H1 (cell line): ENCODE data around the gene MDFIC. TPM values are rescaled to one million over a fixed set of nuclear protein-coding genes. Genes with fewer than 3 reads are reported as not detected.

ENCODE experiments used
- BCL11A ChIP-seq, 2 experiments: IDR thresholded peaks; one replicate each; pipeline ENCODE4 v1.6.1; 2011; ENCODE audit warnings: low read depth in 2 of 2, low read length in 2 of 2, mild to moderate bottlenecking in 2 of 2
- CBX5 ChIP-seq: fragments of 300-800, 300-1000 bp; sonication (generic); IDR thresholded peaks from 2 replicates; pipeline ENCODE4 v1.7.1; 2016; ENCODE audit warnings: antibody characterized with exemption, low read length, low read depth
- CEBPB ChIP-seq: IDR thresholded peaks from 2 replicates; pipeline ENCODE4 v1.6.1; 2012; ENCODE audit warnings: low read depth, low read length
- GABPA ChIP-seq: IDR thresholded peaks from 2 replicates; pipeline ENCODE4 v1.6.1; 2011; ENCODE audit warnings: mild to moderate bottlenecking, low read length, moderate library complexity, borderline replicate concordance; ENCODE audit not compliant: insufficient read depth
- NANOG ChIP-seq: IDR thresholded peaks from 2 replicates; pipeline ENCODE4 v1.6.1; 2011; ENCODE audit warnings: low read length, low read depth, mild to moderate bottlenecking, inconsistent platforms; ENCODE audit not compliant: insufficient read depth, poor library complexity, severe bottlenecking
- NRF1 ChIP-seq: IDR thresholded peaks from 2 replicates; pipeline ENCODE4 v1.6.1; 2011; ENCODE audit warnings: mild to moderate bottlenecking, low read depth, low read length, improper control_type of control experiment
- SIRT6 ChIP-seq: IDR thresholded peaks from one replicate; pipeline ENCODE4 v1.7.1; 2012; ENCODE audit warnings: low read length, inconsistent platforms
- polyA plus RNA-seq, 7 experiments: library from polyadenylated mRNA; depleted of rRNA in 3 of 7; stranded (reverse) in 5 of 7; unstranded in 2 of 7; fragments of >200 nt in 5 of 7; fragments of 200-250 nt in 2 of 7; gene quantifications; 1 replicate in 5 of 7; 2 replicates in 1 of 7; 4 replicates in 1 of 7; pipeline versions ENCODE4 v1.2.1 to v1.2.3, GENCODE V29; 2011 to 2013; ENCODE audit warnings: missing spikeins in 2 of 7, mixed read lengths in 2 of 7
- total RNA-seq: library from RNA; stranded (reverse); fragmentation: NEBNext Ultra II Directional; extraction: Animal tissue kit (Norgen Biotek cat#: 25700); gene quantifications from 2 replicates; pipeline ENCODE4 v1.2.1, GENCODE V29; 2021
- TF ChIP-seq, protein P1 (sequence below): fragments of 300-600 bp; sonication (generic); IDR thresholded peaks from 2 replicates; pipeline ENCODE4 v1.7.1; 2012; ENCODE audit warnings: low read length, moderate library complexity, mild to moderate bottlenecking, inconsistent platforms; ENCODE audit not compliant: insufficient replicate concordance

The MDFIC gene
- total and polyA plus RNA-seq, 2 of the 8 experiments (the other 6 are each of a cell fraction or from before 2014, with no cell fraction given) = 2.3 to 11.4 TPM

DNA sequence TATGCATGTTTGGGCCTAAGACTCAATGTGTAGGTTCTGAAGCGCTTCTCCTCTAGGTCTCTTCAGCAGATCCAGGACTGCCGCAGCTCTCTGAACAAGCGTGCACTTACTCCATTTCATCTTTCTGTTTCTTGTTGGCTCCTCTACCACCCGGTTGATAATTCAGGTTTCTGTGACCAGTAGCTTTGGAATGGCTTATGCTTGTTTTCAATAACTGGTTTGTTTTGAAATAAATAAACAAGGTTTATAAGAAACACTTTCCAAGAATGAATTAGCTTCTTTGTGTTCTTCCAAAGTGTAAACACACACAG is 1.5 kb downstream of the MDFIC start (continued):
- TF ChIP-seq, protein P1, sequence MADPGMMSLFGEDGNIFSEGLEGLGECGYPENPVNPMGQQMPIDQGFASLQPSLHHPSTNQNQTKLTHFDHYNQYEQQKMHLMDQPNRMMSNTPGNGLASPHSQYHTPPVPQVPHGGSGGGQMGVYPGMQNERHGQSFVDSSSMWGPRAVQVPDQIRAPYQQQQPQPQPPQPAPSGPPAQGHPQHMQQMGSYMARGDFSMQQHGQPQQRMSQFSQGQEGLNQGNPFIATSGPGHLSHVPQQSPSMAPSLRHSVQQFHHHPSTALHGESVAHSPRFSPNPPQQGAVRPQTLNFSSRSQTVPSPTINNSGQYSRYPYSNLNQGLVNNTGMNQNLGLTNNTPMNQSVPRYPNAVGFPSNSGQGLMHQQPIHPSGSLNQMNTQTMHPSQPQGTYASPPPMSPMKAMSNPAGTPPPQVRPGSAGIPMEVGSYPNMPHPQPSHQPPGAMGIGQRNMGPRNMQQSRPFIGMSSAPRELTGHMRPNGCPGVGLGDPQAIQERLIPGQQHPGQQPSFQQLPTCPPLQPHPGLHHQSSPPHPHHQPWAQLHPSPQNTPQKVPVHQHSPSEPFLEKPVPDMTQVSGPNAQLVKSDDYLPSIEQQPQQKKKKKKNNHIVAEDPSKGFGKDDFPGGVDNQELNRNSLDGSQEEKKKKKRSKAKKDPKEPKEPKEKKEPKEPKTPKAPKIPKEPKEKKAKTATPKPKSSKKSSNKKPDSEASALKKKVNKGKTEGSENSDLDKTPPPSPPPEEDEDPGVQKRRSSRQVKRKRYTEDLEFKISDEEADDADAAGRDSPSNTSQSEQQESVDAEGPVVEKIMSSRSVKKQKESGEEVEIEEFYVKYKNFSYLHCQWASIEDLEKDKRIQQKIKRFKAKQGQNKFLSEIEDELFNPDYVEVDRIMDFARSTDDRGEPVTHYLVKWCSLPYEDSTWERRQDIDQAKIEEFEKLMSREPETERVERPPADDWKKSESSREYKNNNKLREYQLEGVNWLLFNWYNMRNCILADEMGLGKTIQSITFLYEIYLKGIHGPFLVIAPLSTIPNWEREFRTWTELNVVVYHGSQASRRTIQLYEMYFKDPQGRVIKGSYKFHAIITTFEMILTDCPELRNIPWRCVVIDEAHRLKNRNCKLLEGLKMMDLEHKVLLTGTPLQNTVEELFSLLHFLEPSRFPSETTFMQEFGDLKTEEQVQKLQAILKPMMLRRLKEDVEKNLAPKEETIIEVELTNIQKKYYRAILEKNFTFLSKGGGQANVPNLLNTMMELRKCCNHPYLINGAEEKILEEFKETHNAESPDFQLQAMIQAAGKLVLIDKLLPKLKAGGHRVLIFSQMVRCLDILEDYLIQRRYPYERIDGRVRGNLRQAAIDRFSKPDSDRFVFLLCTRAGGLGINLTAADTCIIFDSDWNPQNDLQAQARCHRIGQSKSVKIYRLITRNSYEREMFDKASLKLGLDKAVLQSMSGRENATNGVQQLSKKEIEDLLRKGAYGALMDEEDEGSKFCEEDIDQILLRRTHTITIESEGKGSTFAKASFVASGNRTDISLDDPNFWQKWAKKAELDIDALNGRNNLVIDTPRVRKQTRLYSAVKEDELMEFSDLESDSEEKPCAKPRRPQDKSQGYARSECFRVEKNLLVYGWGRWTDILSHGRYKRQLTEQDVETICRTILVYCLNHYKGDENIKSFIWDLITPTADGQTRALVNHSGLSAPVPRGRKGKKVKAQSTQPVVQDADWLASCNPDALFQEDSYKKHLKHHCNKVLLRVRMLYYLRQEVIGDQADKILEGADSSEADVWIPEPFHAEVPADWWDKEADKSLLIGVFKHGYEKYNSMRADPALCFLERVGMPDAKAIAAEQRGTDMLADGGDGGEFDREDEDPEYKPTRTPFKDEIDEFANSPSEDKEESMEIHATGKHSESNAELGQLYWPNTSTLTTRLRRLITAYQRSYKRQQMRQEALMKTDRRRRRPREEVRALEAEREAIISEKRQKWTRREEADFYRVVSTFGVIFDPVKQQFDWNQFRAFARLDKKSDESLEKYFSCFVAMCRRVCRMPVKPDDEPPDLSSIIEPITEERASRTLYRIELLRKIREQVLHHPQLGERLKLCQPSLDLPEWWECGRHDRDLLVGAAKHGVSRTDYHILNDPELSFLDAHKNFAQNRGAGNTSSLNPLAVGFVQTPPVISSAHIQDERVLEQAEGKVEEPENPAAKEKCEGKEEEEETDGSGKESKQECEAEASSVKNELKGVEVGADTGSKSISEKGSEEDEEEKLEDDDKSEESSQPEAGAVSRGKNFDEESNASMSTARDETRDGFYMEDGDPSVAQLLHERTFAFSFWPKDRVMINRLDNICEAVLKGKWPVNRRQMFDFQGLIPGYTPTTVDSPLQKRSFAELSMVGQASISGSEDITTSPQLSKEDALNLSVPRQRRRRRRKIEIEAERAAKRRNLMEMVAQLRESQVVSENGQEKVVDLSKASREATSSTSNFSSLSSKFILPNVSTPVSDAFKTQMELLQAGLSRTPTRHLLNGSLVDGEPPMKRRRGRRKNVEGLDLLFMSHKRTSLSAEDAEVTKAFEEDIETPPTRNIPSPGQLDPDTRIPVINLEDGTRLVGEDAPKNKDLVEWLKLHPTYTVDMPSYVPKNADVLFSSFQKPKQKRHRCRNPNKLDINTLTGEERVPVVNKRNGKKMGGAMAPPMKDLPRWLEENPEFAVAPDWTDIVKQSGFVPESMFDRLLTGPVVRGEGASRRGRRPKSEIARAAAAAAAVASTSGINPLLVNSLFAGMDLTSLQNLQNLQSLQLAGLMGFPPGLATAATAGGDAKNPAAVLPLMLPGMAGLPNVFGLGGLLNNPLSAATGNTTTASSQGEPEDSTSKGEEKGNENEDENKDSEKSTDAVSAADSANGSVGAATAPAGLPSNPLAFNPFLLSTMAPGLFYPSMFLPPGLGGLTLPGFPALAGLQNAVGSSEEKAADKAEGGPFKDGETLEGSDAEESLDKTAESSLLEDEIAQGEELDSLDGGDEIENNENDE = no peak
- TF ChIP-seq NRF1 = no peak
- no peak for TF ChIP-seq SIRT6
- TF ChIP-seq GABPA = no peak
- no peak for TF ChIP-seq BCL11A (IDR thresholded peaks at IDR 0.05; ENCODE audit: low read depth in 2 of 2, low read length in 2 of 2)
- TF ChIP-seq NANOG = no peak
- no peak for TF ChIP-seq CBX5
- no peak for TF ChIP-seq CEBPB
